Kidney epithelial cell (primary cell): Measurements from ENCODE around the gene ITGB5. TPM values are rescaled to one million over a fixed set of nuclear protein-coding genes. Genes with fewer than 3 reads are reported as not detected.
A peak's percentile ranks its signal among the peaks of the same experiment; 100 is the strongest.

Experiments
- DNase-seq: peaks from one replicate; pipeline ENCODE4 v3.0.0-alpha.2; 2010; ENCODE audit warnings: low read depth
- H3K27me3 ChIP-seq: 2 replicates; pipeline ENCODE4 v1.6.0; 2011; ENCODE audit warnings: low read length; ENCODE audit not compliant: control insufficient read depth, insufficient read depth
- H3K36me3 ChIP-seq: 2 replicates; pipeline ENCODE4 v1.5.1; 2011; ENCODE audit warnings: low read length; ENCODE audit not compliant: control insufficient read depth, insufficient read depth
- H3K4me3 ChIP-seq: 2 replicates; pipeline ENCODE4 v1.5.1; 2011; ENCODE audit warnings: low read depth, mild to moderate bottlenecking, control low read depth, low read length
- total RNA-seq: library from RNA; depleted of rRNA; stranded (reverse); fragments of >200 nt; gene quantifications from 2 replicates; pipeline ENCODE4 v1.2.3, GENCODE V29; 2015
- TF ChIP-seq, protein P1 (sequence below): IDR thresholded peaks from 2 replicates; pipeline ENCODE4 v1.5.1; 2011; ENCODE audit warnings: mild to moderate bottlenecking, moderate library complexity, low read length, control low read depth, inconsistent platforms; ENCODE audit not compliant: insufficient read depth, poor library complexity, severe bottlenecking

Gene ITGB5
- total RNA-seq, 1 donor from 2014 or later: 86.0 TPM

DNA sequence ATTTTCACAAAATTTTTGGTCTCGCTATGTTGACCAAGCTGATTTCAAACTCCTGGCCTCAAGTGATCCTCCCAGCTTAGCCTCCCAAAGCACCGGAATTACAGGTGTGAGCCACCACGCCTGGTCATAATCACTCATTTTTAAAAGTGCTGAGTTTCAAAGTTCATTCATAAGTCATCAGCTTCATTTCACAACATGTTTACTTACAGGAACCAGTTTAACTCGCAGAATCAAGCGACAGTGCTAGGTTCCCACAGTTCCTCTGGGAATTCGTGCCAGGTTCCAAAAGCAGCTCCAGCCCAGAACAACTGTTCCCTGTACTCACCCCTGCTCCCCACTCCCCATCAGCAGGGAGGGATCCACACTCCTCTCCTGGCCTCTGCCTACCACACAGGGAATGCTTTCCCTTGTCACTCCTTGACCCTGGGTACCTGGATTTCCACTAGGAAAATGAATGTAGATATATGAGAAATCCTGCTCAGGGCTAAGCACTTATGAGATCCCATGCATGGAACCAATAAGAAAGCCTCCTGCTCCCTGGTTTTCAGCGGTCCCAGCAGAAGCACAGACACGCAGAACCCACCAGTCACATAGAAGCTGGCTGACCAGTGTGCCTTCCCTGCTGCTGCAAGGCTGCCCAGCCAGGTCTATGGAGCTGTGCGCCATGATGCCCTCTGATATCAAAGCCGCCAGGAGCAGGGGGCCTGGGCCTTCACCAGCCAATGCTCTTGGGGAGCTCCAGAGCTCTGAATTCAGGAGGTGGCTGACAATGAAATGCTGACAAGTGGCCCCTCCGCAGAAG is 72.3 kb downstream of the ITGB5 start:
- DNase-seq: no peak
- Histone ChIP-seq H3K27me3 (no peaks in the 10 kb centered on the region), H3K36me3 (no peaks in the 10 kb centered on the region), H3K4me3 (no peak overlapping the region)
- TF ChIP-seq, protein P1, sequence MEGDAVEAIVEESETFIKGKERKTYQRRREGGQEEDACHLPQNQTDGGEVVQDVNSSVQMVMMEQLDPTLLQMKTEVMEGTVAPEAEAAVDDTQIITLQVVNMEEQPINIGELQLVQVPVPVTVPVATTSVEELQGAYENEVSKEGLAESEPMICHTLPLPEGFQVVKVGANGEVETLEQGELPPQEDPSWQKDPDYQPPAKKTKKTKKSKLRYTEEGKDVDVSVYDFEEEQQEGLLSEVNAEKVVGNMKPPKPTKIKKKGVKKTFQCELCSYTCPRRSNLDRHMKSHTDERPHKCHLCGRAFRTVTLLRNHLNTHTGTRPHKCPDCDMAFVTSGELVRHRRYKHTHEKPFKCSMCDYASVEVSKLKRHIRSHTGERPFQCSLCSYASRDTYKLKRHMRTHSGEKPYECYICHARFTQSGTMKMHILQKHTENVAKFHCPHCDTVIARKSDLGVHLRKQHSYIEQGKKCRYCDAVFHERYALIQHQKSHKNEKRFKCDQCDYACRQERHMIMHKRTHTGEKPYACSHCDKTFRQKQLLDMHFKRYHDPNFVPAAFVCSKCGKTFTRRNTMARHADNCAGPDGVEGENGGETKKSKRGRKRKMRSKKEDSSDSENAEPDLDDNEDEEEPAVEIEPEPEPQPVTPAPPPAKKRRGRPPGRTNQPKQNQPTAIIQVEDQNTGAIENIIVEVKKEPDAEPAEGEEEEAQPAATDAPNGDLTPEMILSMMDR: no peak

GRCh38 chr3:124813541-124813940 is 73.6 kb downstream of the ITGB5 start:
- H3K27me3 ChIP-seq: no peaks in the 10 kb centered on the region
- TF ChIP-seq, protein P1: no peak
- no peak for DNase-seq
- H3K4me3 ChIP-seq: no peak overlapping the region
- H3K36me3 ChIP-seq: no peaks in the 10 kb centered on the region

DNA sequence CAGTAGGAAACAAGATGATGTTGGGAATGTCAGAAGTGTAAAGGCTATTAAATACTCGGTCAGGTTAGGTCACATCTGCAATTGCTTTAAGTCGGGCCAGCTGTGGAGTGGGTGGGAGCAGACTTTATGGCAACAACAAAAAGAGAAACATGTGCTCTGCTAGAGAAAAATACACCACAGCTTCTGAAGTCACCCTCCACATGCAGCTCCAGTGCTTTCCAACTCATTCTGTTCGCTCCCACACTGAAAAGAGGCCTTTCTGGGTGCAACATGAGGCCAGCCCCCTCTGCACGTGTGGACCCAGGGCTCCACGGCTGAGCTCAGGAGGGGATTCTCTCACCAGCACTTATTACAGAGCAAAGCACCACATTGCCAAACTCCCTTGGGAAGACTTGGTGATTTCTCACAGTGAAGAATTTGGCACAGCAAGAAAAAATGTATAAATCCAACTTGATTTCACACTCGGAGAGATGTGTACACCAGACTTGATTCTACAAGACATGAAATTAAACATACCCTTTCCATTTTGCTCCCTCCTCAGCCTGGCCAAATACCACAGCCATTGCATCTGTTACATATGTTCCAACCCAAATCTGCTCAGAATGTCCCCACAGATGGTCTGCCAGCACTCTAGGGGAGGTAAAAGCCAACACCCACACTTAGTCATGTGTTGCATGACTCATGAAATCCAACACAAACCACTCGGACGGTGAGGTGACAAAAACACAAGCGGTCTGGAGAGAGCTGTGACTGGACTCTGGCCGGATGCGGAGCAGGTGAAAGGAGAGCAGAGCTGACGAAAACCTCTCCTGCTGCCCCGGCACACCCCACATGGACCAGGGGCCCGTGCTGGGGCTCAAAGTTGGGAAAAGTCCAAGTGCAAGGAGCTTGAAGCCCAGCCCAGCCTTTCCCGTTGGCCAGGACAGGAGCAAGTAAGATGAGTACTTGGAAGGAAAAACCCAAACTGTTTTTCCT is 74.6 kb downstream of the ITGB5 start:
- H3K27me3 ChIP-seq: no peaks in the 10 kb centered on the region
- TF ChIP-seq, protein P1: no peak
- no peak overlapping the region for H3K4me3 ChIP-seq
- peak; percentile 71 for DNase-seq
- no peaks in the 10 kb centered on the region for H3K36me3 ChIP-seq

GRCh38 chr3:124811436-124811835 is 75.7 kb downstream of the ITGB5 start:
- Histone ChIP-seq H3K4me3 (no peak overlapping the region), H3K36me3 (no peaks in the 10 kb centered on the region), H3K27me3 (no peaks in the 10 kb centered on the region)
- no peak for DNase-seq
- TF ChIP-seq, protein P1: no peak

DNA sequence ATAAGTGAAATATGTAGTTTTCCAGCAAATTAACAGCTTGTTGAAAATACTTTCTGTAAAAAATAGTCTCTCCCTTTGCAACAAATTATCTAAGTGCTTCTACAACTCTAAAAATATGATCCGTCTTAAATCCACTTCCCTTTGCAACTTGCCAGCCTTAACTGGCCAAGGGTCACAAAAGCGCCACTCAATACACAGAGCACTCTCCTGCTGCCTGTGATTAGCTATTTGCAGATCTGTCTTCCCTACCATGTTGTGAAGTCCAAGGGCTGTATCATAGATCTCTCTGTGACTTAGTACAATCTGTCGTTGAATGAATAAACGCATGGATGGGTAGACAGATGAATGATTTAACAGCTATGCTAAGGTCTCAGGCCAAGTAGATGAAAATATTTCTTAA is 76.2 kb downstream of the ITGB5 start:
- TF ChIP-seq, protein P1: no peak
- Histone ChIP-seq H3K27me3 (no peaks in the 10 kb centered on the region), H3K4me3 (no peak overlapping the region), H3K36me3 (no peaks in the 10 kb centered on the region)
- DNase-seq: no peak
